MM.1S (cell line): ENCODE data around the gene IQSEC1.

Experiments used
- DNase-seq: peaks from one replicate; pipeline ENCODE4 v3.0.0-alpha.2; 2015
- H2AFZ ChIP-seq: fragments of 300-600 bp; sonication (generic); 2 replicates; pipeline ENCODE4 v1.6.0; 2016; ENCODE audit warnings: antibody characterized with exemption, low read length
- H3F3A ChIP-seq: fragments of 300-600 bp; sonication (generic); 2 replicates; pipeline ENCODE4 v1.6.1; 2016; ENCODE audit warnings: mild to moderate bottlenecking, antibody characterized with exemption, low read length, moderate library complexity, mixed read lengths; ENCODE audit not compliant: insufficient read depth
- H3K27ac ChIP-seq: fragments of 300-600 bp; sonication (generic); 2 replicates; pipeline ENCODE4 v1.5.1; 2016; ENCODE audit warnings: mild to moderate bottlenecking, low read length
- H3K27me3 ChIP-seq: fragments of 300-600 bp; sonication (generic); replicated peaks from 2 replicates; pipeline ENCODE4 v1.6.0; 2016; ENCODE audit warnings: low read length; ENCODE audit not compliant: insufficient read depth
- H3K36me3 ChIP-seq: fragments of 300-600 bp; sonication (generic); replicated peaks from 2 replicates; pipeline ENCODE4 v1.6.1; 2016; ENCODE audit warnings: mild to moderate bottlenecking, low read length, mixed read lengths; ENCODE audit not compliant: insufficient read depth
- H3K4me1 ChIP-seq: fragments of 300-600 bp; sonication (generic); 2 replicates; pipeline ENCODE4 v1.6.1; 2016; ENCODE audit warnings: low read length, mixed read lengths
- H3K4me2 ChIP-seq: fragments of 300-600 bp; sonication (generic); 2 replicates; pipeline ENCODE4 v1.6.0; 2016; ENCODE audit warnings: low read depth, low read length
- H3K4me3 ChIP-seq: fragments of 300-600 bp; sonication (generic); 2 replicates; pipeline ENCODE4 v1.5.1; 2016; ENCODE audit warnings: low read length, mixed read lengths
- H3K79me2 ChIP-seq: fragments of 300-600 bp; sonication (generic); 2 replicates; pipeline ENCODE4 v1.6.1; 2016; ENCODE audit warnings: mixed run types, low read length, mixed read lengths
- H3K9ac ChIP-seq: fragments of 300-600 bp; sonication (generic); 2 replicates; pipeline ENCODE4 v1.6.1; 2016; ENCODE audit warnings: low read length, mixed read lengths
- H3K9me2 ChIP-seq: fragments of 300-600 bp; sonication (generic); replicated peaks from 2 replicates; pipeline ENCODE4 v1.6.1; 2016; ENCODE audit warnings: mild to moderate bottlenecking, low read length, mixed read lengths; ENCODE audit not compliant: insufficient read depth
- H3K9me3 ChIP-seq: fragments of 300-600 bp; sonication (generic); replicated peaks from 2 replicates; pipeline ENCODE4 v1.6.1; 2016; ENCODE audit warnings: mild to moderate bottlenecking, low read length, mixed read lengths; ENCODE audit not compliant: insufficient read depth
- H4K20me1 ChIP-seq: fragments of 300-600 bp; sonication (generic); 2 replicates; pipeline ENCODE4 v1.6.1; 2016; ENCODE audit warnings: mild to moderate bottlenecking, low read length, moderate library complexity, mixed read lengths; ENCODE audit not compliant: insufficient read depth
- CTCF ChIP-seq: fragments of 300-600 bp; sonication (generic); IDR thresholded peaks from 2 replicates; pipeline ENCODE4 v1.5.1; 2016; ENCODE audit warnings: antibody characterized with exemption, low read length, mixed read lengths
- EZH2 ChIP-seq: fragments of 300-600 bp; sonication (generic); optimal IDR thresholded peaks from 2 replicates; pipeline ENCODE3; 2017; ENCODE audit warnings: low read depth, mild to moderate bottlenecking, antibody characterized with exemption, low read length, mixed read lengths
- EZH2phosphoT487 ChIP-seq: fragments of 300-600 bp; sonication (generic); IDR thresholded peaks from 2 replicates; pipeline ENCODE4 v1.6.1; 2018; ENCODE audit warnings: antibody characterized with exemption, low read length

The IQSEC1 gene

GRCh38 chr3:12894629-12895028 is 178.6 kb downstream of the IQSEC1 start:
- no peak overlapping the region for H3K4me3 ChIP-seq
- DNase-seq, result no peak
- H3K4me2 ChIP-seq, result no peak overlapping the region
- no peaks in the 10 kb centered on the region for H3K9me2 ChIP-seq
- TF ChIP-seq EZH2 (no peak), EZH2phosphoT487 (no peak)
- H3K36me3 ChIP-seq, result no peaks in the 10 kb centered on the region
- no peak overlapping the region for H3K27ac ChIP-seq
- peaks cover 27% of the 10 kb centered on the region for H3K27me3 ChIP-seq
- no peaks in the 10 kb centered on the region for H3K9me3 ChIP-seq
- H3K4me1 ChIP-seq, result no peaks in the 10 kb centered on the region
- H2AFZ ChIP-seq, result no peak overlapping the region
- H3K79me2 ChIP-seq, result no peaks in the 10 kb centered on the region
- H4K20me1 ChIP-seq, result no peaks in the 10 kb centered on the region
- no peak overlapping the region for H3K9ac ChIP-seq
- H3F3A ChIP-seq, result no peaks in the 10 kb centered on the region; the same call in 1 of the 2 replicates

GRCh38 chr3:12893852-12894251 is 179.4 kb downstream of the IQSEC1 start:
- Histone ChIP-seq H3K4me3 (no peak overlapping the region), H3K27me3 (peaks cover 34% of the 10 kb centered on the region), H3K9ac (no peak overlapping the region), H3K4me1 (no peaks in the 10 kb centered on the region), H2AFZ (no peak overlapping the region), H3K4me2 (no peak overlapping the region), H3F3A (no peaks in the 10 kb centered on the region; the same call in 1 of the 2 replicates), H3K27ac (no peak overlapping the region), H3K79me2 (no peaks in the 10 kb centered on the region), H3K9me3 (no peaks in the 10 kb centered on the region), H3K9me2 (no peaks in the 10 kb centered on the region), H4K20me1 (no peaks in the 10 kb centered on the region), H3K36me3 (no peaks in the 10 kb centered on the region)
- no peak for TF ChIP-seq CTCF
- no peak for TF ChIP-seq EZH2
- TF ChIP-seq EZH2phosphoT487, result no peak
- DNase-seq, result no peak

- no peak overlapping the region for H3K27ac ChIP-seq
- H3K9me2 ChIP-seq, result no peaks in the 10 kb centered on the region
- no peaks in the 10 kb centered on the region for H4K20me1 ChIP-seq
- H3K4me3 ChIP-seq, result no peak overlapping the region
- peaks cover 40% of the 10 kb centered on the region for H3K27me3 ChIP-seq
- no peak for DNase-seq
- TF ChIP-seq CTCF, result no peak
- no peak for TF ChIP-seq EZH2phosphoT487
- TF ChIP-seq EZH2, result no peak
- no peak overlapping the region for H3K9ac ChIP-seq
- no peaks in the 10 kb centered on the region; the same call in 1 of the 2 replicates for H3F3A ChIP-seq
- no peaks in the 10 kb centered on the region for H3K4me1 ChIP-seq
- no peaks in the 10 kb centered on the region for H3K36me3 ChIP-seq
- H3K9me3 ChIP-seq, result no peaks in the 10 kb centered on the region
- no peaks in the 10 kb centered on the region for H3K79me2 ChIP-seq
- no peak overlapping the region for H3K4me2 ChIP-seq
- H2AFZ ChIP-seq, result no peak overlapping the region
These were observed 180.0 kb downstream of the IQSEC1 start for GRCh38 chr3:12893247-12893646.

GRCh38 chr3:12892840-12893189 is 180.4 kb downstream of the IQSEC1 start:
- TF ChIP-seq EZH2phosphoT487 (no peak), CTCF (no peak), EZH2 (no peak)
- Histone ChIP-seq H4K20me1 (no peaks in the 10 kb centered on the region), H3K9me2 (no peaks in the 10 kb centered on the region), H3K4me1 (no peaks in the 10 kb centered on the region), H3K4me2 (no peak overlapping the region), H3K27ac (no peak overlapping the region), H2AFZ (no peak overlapping the region), H3K27me3 (peaks cover 45% of the 10 kb centered on the region), H3K9me3 (no peaks in the 10 kb centered on the region), H3K9ac (no peak overlapping the region), H3K79me2 (no peaks in the 10 kb centered on the region), H3F3A (no peaks in the 10 kb centered on the region; the same call in 1 of the 2 replicates), H3K36me3 (no peaks in the 10 kb centered on the region), H3K4me3 (no peak overlapping the region)
- DNase-seq, result no peak
